Measurements from ENCODE around the gene EPHA10.

The EPHA10 gene

DNA sequence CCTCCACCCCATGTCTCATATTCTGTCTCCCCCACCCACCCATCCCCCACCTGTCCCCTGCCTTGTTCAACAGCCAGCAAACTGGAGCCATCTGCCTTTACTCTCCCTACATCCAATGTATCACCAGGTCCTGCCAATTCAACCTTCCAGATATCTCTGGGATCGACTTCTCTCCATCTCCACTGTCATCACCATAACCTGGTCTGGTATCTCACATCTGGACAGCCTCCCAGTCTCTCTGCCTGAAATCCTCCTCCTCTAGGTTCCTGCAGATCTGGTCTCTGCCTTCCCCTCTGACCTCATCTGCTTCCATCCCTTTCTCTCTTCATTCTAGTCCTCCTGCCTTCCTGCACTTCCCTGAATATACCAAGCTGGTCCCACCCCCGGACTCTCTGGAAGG is 94.8 kb downstream of the EPHA10 start:
- DNase-seq, result no peak

DNA sequence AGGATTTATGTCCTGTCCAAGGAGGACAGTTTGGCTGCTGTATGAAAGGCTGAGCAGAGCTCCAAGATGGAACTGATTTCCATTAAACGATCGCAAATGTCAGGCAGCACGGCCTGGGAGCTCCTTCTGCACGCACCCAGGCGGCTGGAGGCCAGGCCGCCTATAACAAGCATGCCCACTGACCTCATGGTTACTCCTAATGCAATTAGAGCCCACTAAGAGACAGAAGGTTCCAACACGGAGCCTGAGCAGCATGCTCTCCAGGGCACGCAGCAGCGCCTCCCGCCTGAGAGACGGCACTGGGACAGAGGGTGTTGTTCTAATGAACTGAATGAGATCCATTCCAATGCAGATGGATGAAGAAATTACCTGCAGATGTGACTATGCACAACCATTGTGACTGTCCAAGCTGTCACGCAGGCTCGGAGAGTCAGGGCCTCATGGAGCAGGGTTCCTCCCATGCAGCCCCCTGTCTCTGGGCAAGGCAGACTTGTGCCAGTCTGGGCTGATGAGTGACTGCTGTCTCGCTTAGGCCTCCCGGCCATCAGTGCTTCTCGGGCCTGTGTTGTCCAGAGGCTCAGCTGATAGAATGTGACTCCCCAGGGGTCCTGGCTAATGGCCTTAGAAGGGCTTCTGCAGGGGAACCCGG is 97.8 kb downstream of the EPHA10 start:
- no peak for DNase-seq

DNA sequence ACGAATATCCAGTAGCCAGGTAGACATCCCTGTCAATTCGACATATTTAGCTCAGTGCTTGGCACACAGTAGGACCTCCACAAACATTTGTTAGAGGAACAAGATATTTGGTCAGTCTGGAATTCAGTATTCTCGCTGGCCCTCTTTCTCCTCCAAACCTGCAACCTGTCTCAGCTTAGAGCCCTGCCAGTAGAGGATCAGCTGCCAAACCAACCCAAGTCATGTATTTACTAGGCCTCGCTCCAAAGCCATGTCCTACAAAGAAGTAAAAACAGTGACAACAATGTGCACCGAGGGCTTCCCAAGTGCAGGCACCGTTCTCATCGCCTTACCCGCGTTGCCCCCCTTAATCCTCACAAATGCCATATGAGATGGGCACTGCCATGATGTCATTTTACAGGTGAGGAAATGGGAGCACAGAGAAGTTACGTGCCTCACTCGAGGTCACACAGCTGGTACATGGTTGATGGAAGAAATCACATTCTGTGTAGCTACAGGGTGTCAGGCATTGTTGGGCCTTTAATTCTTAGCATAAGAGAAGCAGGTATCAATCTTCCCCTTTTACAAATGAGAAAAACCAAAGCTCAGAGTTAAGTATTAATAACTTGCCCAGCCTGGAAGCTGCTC is 98.6 kb downstream of the EPHA10 start:
- no peak for DNase-seq
